B cell (primary cell): ENCODE measurements around the gene PHC2. TPM values are rescaled to one million over a fixed set of nuclear protein-coding genes. Genes with fewer than 3 reads are reported as not detected.

Source experiments
- ATAC-seq: fragments of 200-7000 bp; cut with Tn5 transposase; one replicate; pipeline ENCODE4 v1.10.0; 2021; ENCODE audit warnings: low read depth, mild to moderate bottlenecking, moderate number of reproducible peaks, moderate library complexity
- CTCF ChIA-PET: fragments of 350-600 bp; sonication (Branson Sonifier 250); formaldehyde crosslinking; loops from one replicate; lab custom pipeline; 2021; ENCODE audit warnings: antibody characterized with exemption, inconsistent platforms; lab: Charles Lee
- POLR2A ChIA-PET: fragments of 350-600 bp; sonication (Branson Sonifier 250); formaldehyde crosslinking; loops from one replicate; lab custom pipeline; 2021; ENCODE audit warnings: antibody characterized with exemption; lab: Charles Lee
- DNase-seq: peaks from one replicate; pipeline ENCODE4 v3.0.0; 2013
- H2AFZ ChIP-seq: 2 replicates; pipeline ENCODE4 v1.6.1; 2012; ENCODE audit warnings: mild to moderate bottlenecking, low read depth, low read length; ENCODE audit not compliant: insufficient read depth, poor library complexity, severe bottlenecking
- H3K27ac ChIP-seq, 2 donors: 1 replicate in 1 of 2; 2 replicates in 1 of 2; pipeline ENCODE4 v1.5.1; 2012 to 2013; ENCODE audit warnings: low read length in 2 of 2, mild to moderate bottlenecking in 2 of 2, moderate library complexity in 1 of 2
- H3K27me3 ChIP-seq, 4 experiments: fragments of 200-600 bp in 1 of 4; sonication (generic) in 1 of 4; replicated peaks in 1 of 4; 1 replicate in 2 of 4; 2 replicates in 2 of 4; pipeline versions ENCODE4 v1.6.1 to v1.7.0; 2013 to 2016; ENCODE audit warnings: low read length in 3 of 4, mild to moderate bottlenecking in 2 of 4, mixed read lengths in 1 of 4, moderate library complexity in 1 of 4; ENCODE audit not compliant: insufficient read depth in 4 of 4, control insufficient read depth in 3 of 4; ENCODE audit errors: control extremely low read depth in 1 of 4
- H3K36me3 ChIP-seq, 2 experiments: replicated peaks in 1 of 2; 1 replicate in 1 of 2; 2 replicates in 1 of 2; pipeline versions ENCODE4 v1.6.1 to v1.7.1; 2013; ENCODE audit warnings: low read length in 1 of 2; ENCODE audit not compliant: insufficient read depth in 2 of 2, control insufficient read depth in 1 of 2; ENCODE audit errors: control extremely low read depth in 1 of 2, extremely low read depth in 1 of 2
- H3K4me1 ChIP-seq, 2 donors: fragments of 200-600 bp in 1 of 2; sonication (generic) in 1 of 2; 1 replicate in 1 of 2; 2 replicates in 1 of 2; pipeline versions ENCODE4 v1.5.1 to v1.6.1; 2013 to 2017; ENCODE audit warnings: low read length in 2 of 2; ENCODE audit not compliant: control insufficient read depth in 2 of 2, insufficient read depth in 2 of 2
- H3K4me2 ChIP-seq: replicated peaks from 2 replicates; pipeline ENCODE3; 2012; ENCODE audit warnings: mild to moderate bottlenecking, low read depth, low read length; ENCODE audit not compliant: poor library complexity, severe bottlenecking
- H3K4me3 ChIP-seq, 5 experiments: fragments of 200-600 bp in 1 of 5; sonication (generic) in 1 of 5; 1 replicate in 3 of 5; 2 replicates in 2 of 5; pipeline versions ENCODE4 v1.5.1 to v1.7.0; 2011 to 2016; ENCODE audit warnings: low read length in 4 of 5, mild to moderate bottlenecking in 4 of 5, low read depth in 2 of 5, control low read depth in 1 of 5, moderate library complexity in 1 of 5; ENCODE audit not compliant: insufficient read depth in 1 of 5; ENCODE audit errors: control extremely low read depth in 1 of 5, extremely low read depth in 1 of 5
- H3K79me2 ChIP-seq: fragments of 200-600 bp; sonication (generic); one replicate; pipeline ENCODE4 v1.6.0; 2016; ENCODE audit warnings: low read length; ENCODE audit not compliant: control insufficient read depth, insufficient read depth
- H3K9ac ChIP-seq: fragments of 200-600 bp; sonication (generic); 2 replicates; pipeline ENCODE4 v1.6.1; 2017; ENCODE audit warnings: mild to moderate bottlenecking, low read length, moderate library complexity
- H3K9me3 ChIP-seq, 3 donors: one replicate each; pipeline versions ENCODE4 v1.6.1 to v1.7.1; 2013; ENCODE audit warnings: low read length in 2 of 3; ENCODE audit not compliant: control insufficient read depth in 2 of 3, insufficient read depth in 1 of 3; ENCODE audit errors: control extremely low read depth in 1 of 3
- H4K20me1 ChIP-seq: 2 replicates; pipeline ENCODE4 v1.6.0; 2012; ENCODE audit warnings: mild to moderate bottlenecking, low read length; ENCODE audit not compliant: insufficient read depth, control insufficient read depth, poor library complexity, severe bottlenecking
- H3K27ac Mint-ChIP-seq: one replicate; pipeline ENCODE4 v1.8.0; 2021; ENCODE audit warnings: mixed read lengths
- H3K27me3 Mint-ChIP-seq: one replicate; pipeline ENCODE4 v1.8.0; 2021; ENCODE audit warnings: mixed read lengths
- H3K4me1 Mint-ChIP-seq: one replicate; pipeline ENCODE4 v1.8.0; 2021; ENCODE audit warnings: mixed read lengths
- H3K4me3 Mint-ChIP-seq: one replicate; pipeline ENCODE4 v1.8.0; 2021; ENCODE audit warnings: mixed read lengths
- H3K9me3 Mint-ChIP-seq: one replicate; pipeline ENCODE4 v1.8.0; 2022; ENCODE audit warnings: mixed read lengths; ENCODE audit not compliant: insufficient read depth
- EZH2 ChIP-seq: IDR thresholded peaks from 2 replicates; pipeline ENCODE4 v1.6.1; 2012; ENCODE audit warnings: borderline replicate concordance, low read depth, mild to moderate bottlenecking, moderate library complexity, low read length; ENCODE audit not compliant: insufficient read depth, poor library complexity, severe bottlenecking
- WGBS: methylation state at CpG from one replicate; pipeline ENCODE4 v1.1.5; 2013; ENCODE audit warnings: missing lambda C conversion rate; ENCODE audit not compliant: insufficient coverage; 5-methylcytosine and 5-hydroxymethylcytosine counted together
- intact Hi-C: fragments of 100-400 bp; cut with micrococcal nuclease; formaldehyde crosslinking; loops from one replicate; pipeline ENCODE4 v1.10.0; 2022
- polyA plus RNA-seq: library from polyadenylated mRNA; depleted of rRNA; stranded (reverse); fragments of >200 nt; gene quantifications from 2 replicates; pipeline ENCODE4 v1.2.3, GENCODE V29; 2012
- total RNA-seq, 2 donors: library from RNA; stranded (reverse); fragments of 120-200 nt in 1 of 2; gene quantifications; 1 replicate in 1 of 2; 2 replicates in 1 of 2; pipeline versions ENCODE4 v1.2.3 to v1.2.4, GENCODE V29; 2013 to 2022
- TF ChIP-seq, protein P1 (sequence below): fragments of 200-600 bp; IDR thresholded peaks from one replicate; pipeline ENCODE4 v1.8.0; 2022; ENCODE audit warnings: antibody characterized with exemption, mild to moderate bottlenecking

Gene PHC2
- total and polyA plus RNA-seq, 2 donors (not counting 1 experiment from before 2014, with no cell fraction given): 23.1 to 23.4 TPM

DNA sequence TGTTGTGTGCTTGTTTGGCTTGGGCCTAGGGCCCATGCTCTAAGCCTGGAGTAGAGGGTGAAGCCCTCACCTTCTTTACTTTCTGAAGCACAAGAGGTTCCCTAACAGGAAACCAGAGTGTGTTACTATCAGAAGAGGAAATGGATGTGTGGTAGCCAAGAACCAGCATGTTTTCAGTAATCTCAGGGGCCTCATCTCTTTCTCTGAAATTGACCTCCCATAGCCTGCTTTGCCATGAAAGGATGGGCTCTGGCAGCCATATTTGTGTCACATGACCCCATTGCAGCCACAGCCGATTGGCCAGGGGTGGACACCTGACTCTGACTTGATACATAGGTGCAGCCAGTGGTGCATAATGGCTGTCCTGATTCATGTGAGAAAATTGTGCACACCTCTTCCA is 128.6 kb downstream of the PHC2 start:
- no peak overlapping the region for H3K27ac ChIP-seq
- DNase-seq: no peak
- ATAC-seq: no peak
- peaks cover 0 to 16% of the 10 kb centered on the region in 2 experiments for H3K36me3 ChIP-seq
- Mint-ChIP-seq H3K27me3 (peaks cover 9% of the 10 kb centered on the region), H3K4me1 (peaks cover 5% of the 10 kb centered on the region), H3K27ac (no peak overlapping the region), H3K9me3 (no peaks in the 10 kb centered on the region), H3K4me3 (no peak overlapping the region)
- CTCF ChIA-PET: interaction anchor here (1.8 kb wide), 1 partner anchor 9 kb away, joined by 8 read pairs; no protein-coding TSS in a partner anchor
- no peak overlapping the region for H2AFZ ChIP-seq
- peaks cover 3 to 11% of the 10 kb centered on the region in 2 donors for H3K4me1 ChIP-seq
- H3K79me2 ChIP-seq: no peaks in the 10 kb centered on the region
- POLR2A ChIA-PET: no interaction called here
- H3K9ac ChIP-seq: no peak overlapping the region
- TF ChIP-seq EZH2: no peak
- TF ChIP-seq, protein P1, sequence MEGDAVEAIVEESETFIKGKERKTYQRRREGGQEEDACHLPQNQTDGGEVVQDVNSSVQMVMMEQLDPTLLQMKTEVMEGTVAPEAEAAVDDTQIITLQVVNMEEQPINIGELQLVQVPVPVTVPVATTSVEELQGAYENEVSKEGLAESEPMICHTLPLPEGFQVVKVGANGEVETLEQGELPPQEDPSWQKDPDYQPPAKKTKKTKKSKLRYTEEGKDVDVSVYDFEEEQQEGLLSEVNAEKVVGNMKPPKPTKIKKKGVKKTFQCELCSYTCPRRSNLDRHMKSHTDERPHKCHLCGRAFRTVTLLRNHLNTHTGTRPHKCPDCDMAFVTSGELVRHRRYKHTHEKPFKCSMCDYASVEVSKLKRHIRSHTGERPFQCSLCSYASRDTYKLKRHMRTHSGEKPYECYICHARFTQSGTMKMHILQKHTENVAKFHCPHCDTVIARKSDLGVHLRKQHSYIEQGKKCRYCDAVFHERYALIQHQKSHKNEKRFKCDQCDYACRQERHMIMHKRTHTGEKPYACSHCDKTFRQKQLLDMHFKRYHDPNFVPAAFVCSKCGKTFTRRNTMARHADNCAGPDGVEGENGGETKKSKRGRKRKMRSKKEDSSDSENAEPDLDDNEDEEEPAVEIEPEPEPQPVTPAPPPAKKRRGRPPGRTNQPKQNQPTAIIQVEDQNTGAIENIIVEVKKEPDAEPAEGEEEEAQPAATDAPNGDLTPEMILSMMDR: no peak
- 86% methylated on average over 1 of the region's 1 CpG for WGBS
- no peaks in the 10 kb centered on the region for H3K9me3 ChIP-seq
- no peak overlapping the region for H3K4me3 ChIP-seq
- H3K4me2 ChIP-seq: no peak overlapping the region
- intact Hi-C loops: no loop called here
- H4K20me1 ChIP-seq: no peaks in the 10 kb centered on the region
- peaks cover 0 to 10% (median 3%) of the 10 kb centered on the region in 4 experiments for H3K27me3 ChIP-seq

DNA sequence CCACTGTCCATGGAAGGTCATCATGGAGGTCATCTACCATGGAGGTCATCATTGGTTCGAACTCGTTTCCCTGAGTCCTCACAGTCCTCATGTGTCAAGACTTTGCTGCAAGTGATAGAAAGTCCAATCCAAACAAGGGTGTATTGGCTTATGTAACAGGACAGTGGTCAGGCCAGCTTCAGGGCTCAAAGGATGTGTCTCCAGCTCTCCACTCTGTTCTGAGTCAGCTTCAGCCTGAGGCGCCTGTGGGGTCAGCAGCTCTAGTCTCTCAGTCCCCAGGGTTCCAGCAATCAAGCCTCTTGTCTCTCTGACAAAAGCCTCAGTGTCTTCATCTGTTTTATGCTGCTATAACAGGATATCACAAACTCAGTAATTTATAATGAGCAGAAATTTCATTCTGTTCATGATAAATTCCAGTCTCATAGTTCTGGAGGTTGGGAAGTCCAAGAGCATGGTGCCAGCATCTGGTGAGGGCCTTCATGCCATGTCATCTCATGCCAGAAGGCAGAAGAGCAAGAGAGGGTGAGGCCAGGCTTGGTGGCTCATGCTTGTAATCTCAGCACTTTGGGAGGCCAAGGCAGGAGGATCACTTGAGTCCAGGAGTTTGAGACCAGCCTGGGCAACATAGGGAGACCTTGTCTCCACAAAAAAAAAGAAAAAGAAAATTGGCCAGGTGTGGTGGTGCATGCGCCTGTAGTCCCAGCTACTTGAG is 129.5 kb downstream of the PHC2 start:
- Histone ChIP-seq H2AFZ (no peak overlapping the region), H3K27me3 (peaks cover 0 to 5% (median 2%) of the 10 kb centered on the region in 4 experiments), H3K27ac (no peak overlapping the region), H4K20me1 (no peaks in the 10 kb centered on the region), H3K79me2 (no peaks in the 10 kb centered on the region), H3K36me3 (peaks cover 0 to 17% of the 10 kb centered on the region in 2 experiments), H3K4me1 (peaks cover 3 to 4% of the 10 kb centered on the region in 2 donors), H3K9me3 (no peaks in the 10 kb centered on the region), H3K9ac (no peak overlapping the region), H3K4me3 (no peak overlapping the region), H3K4me2 (no peak overlapping the region)
- 100% methylated on average over 4 of the region's 4 CpGs for WGBS
- ATAC-seq (no peak), DNase-seq (no peak)
- Mint-ChIP-seq H3K27ac (no peak overlapping the region), H3K27me3 (peaks cover 9% of the 10 kb centered on the region), H3K4me1 (peaks cover 5% of the 10 kb centered on the region), H3K9me3 (no peaks in the 10 kb centered on the region), H3K4me3 (no peak overlapping the region)
- intact Hi-C loops: no loop called here
- no peak for TF ChIP-seq EZH2
- TF ChIP-seq, protein P1: no peak
- ChIA-PET CTCF (interaction anchor here (0.7 kb wide), 1 partner anchor 176 kb away, joined by 3 read pairs; no protein-coding TSS in a partner anchor), POLR2A (no interaction called here)
